ENCODE measurements around the gene MLLT10. TPM values are rescaled to one million over a fixed set of nuclear protein-coding genes. Genes with fewer than 3 reads are reported as not detected.
A peak's percentile ranks its signal among the peaks of the same experiment; 100 is the strongest.

Gene MLLT10
- total RNA-seq, 1 donor from 2014 or later, result 61.3 TPM

- peak overlapping the region; percentile 93 for H3K27ac ChIP-seq
- no peaks in the 10 kb centered on the region for H3K9me3 ChIP-seq (ENCODE audit: low read depth)
- peaks cover 51% of the 10 kb centered on the region for H3K4me1 ChIP-seq
- no peak for DNase-seq (ENCODE audit: low spot score)
- peaks cover 21% of the 10 kb centered on the region for H4K20me1 ChIP-seq (ENCODE audit: low read depth)
- no peak for TF ChIP-seq CTCF (IDR thresholded peaks at IDR 0.05)
- TF ChIP-seq EZH2phosphoT487 (IDR thresholded peaks at IDR 0.05), result no peak
- TF ChIP-seq EZH2 (IDR thresholded peaks at IDR 0.05), result no peak
- peak overlapping the region; percentile 99 for H3K4me3 Mint-ChIP-seq
- peak overlapping the region; percentile 99 for H3K4me3 ChIP-seq
- H3K79me2 ChIP-seq (ENCODE audit: low read depth), result peaks cover 100% of the 10 kb centered on the region
- no peak overlapping the region for H3K9ac ChIP-seq
- peaks cover 93% of the 10 kb centered on the region for H3F3A ChIP-seq (ENCODE audit: low read depth)
- H3K27me3 ChIP-seq, result no peaks in the 10 kb centered on the region
- H3K4me2 ChIP-seq, result peak overlapping the region; percentile 83
- H2AFZ ChIP-seq (replicated peaks), result no peak overlapping the region
- peaks cover 2% of the 10 kb centered on the region for H3K9me3 Mint-ChIP-seq
- H3K4me1 Mint-ChIP-seq, result peaks cover 49% of the 10 kb centered on the region
- peak overlapping the region; percentile 76 for H3K27ac Mint-ChIP-seq
- peaks cover 5% of the 10 kb centered on the region for H3K36me3 ChIP-seq
- H3K27me3 Mint-ChIP-seq (ENCODE audit: insufficient read depth, low read depth), result peaks cover 9% of the 10 kb centered on the region
- peaks cover 13% of the 10 kb centered on the region for H3K36me3 Mint-ChIP-seq
These were observed 13.5 kb upstream of the MLLT10 start for GRCh38 chr10:21520509-21520908.

GRCh38 chr10:21520949-21521348 lies 13.1 kb upstream of the MLLT10 start:
- peak overlapping the region; percentile 99 for H3K4me3 ChIP-seq

GRCh38 chr10:21521751-21522533 lies 12.1 kb upstream of the MLLT10 start:
- Histone ChIP-seq H3F3A (ENCODE audit: low read depth) (peaks cover 98% of the 10 kb centered on the region), H3K36me3 (no peaks in the 10 kb centered on the region), H4K20me1 (ENCODE audit: low read depth) (peaks cover 10% of the 10 kb centered on the region), H3K27ac (peak overlapping the region; percentile 99), H3K4me3 (peak overlapping the region; percentile 97), H3K4me2 (peak overlapping the region; percentile 83), H3K27me3 (no peaks in the 10 kb centered on the region), H3K79me2 (ENCODE audit: low read depth) (peaks cover 97% of the 10 kb centered on the region), H2AFZ (replicated peaks) (no peak overlapping the region), H3K4me1 (peaks cover 51% of the 10 kb centered on the region), H3K9me3 (ENCODE audit: low read depth) (no peaks in the 10 kb centered on the region), H3K9ac (no peak overlapping the region)
- Mint-ChIP-seq H3K36me3 (peaks cover 10% of the 10 kb centered on the region), H3K9me3 (peaks cover 2% of the 10 kb centered on the region), H3K27me3 (ENCODE audit: insufficient read depth, low read depth) (peaks cover 10% of the 10 kb centered on the region), H3K27ac (peak overlapping the region; percentile 96), H3K4me3 (peak overlapping the region; percentile 99), H3K4me1 (peaks cover 53% of the 10 kb centered on the region)
- peak; percentile 24 for DNase-seq (ENCODE audit: low spot score)
- TF ChIP-seq CTCF (IDR thresholded peaks at IDR 0.05) (no peak), EZH2phosphoT487 (IDR thresholded peaks at IDR 0.05) (no peak), EZH2 (IDR thresholded peaks at IDR 0.05) (no peak)

More at GRCh38 chr10:21520949-21521348, 13.1 kb upstream of the MLLT10 start:
- H3K36me3 Mint-ChIP-seq, result peaks cover 9% of the 10 kb centered on the region
- peaks cover 1% of the 10 kb centered on the region for H3K36me3 ChIP-seq
- peaks cover 17% of the 10 kb centered on the region for H4K20me1 ChIP-seq (ENCODE audit: low read depth)
- H3K27me3 ChIP-seq, result no peaks in the 10 kb centered on the region
- peaks cover 2% of the 10 kb centered on the region for H3K9me3 Mint-ChIP-seq
- H3K4me1 Mint-ChIP-seq, result peaks cover 49% of the 10 kb centered on the region
- H3K9me3 ChIP-seq (ENCODE audit: low read depth), result no peaks in the 10 kb centered on the region
- H3K9ac ChIP-seq, result no peak overlapping the region
- H3K27ac ChIP-seq, result peak overlapping the region; percentile 99
- peaks cover 93% of the 10 kb centered on the region for H3F3A ChIP-seq (ENCODE audit: low read depth)
- peaks cover 10% of the 10 kb centered on the region for H3K27me3 Mint-ChIP-seq (ENCODE audit: insufficient read depth, low read depth)
- peak overlapping the region; percentile 99 for H3K4me3 Mint-ChIP-seq
- peak overlapping the region; percentile 83 for H3K4me2 ChIP-seq
- peaks cover 51% of the 10 kb centered on the region for H3K4me1 ChIP-seq
- H3K27ac Mint-ChIP-seq, result peak overlapping the region; percentile 76
- peak; percentile 21 for DNase-seq (ENCODE audit: low spot score)
- no peak for TF ChIP-seq EZH2phosphoT487 (IDR thresholded peaks at IDR 0.05)
- no peak for TF ChIP-seq CTCF (IDR thresholded peaks at IDR 0.05)
- no peak for TF ChIP-seq EZH2 (IDR thresholded peaks at IDR 0.05)
- H3K79me2 ChIP-seq (ENCODE audit: low read depth), result peaks cover 97% of the 10 kb centered on the region
- H2AFZ ChIP-seq (replicated peaks), result no peak overlapping the region

All from neural progenitor cell (in vitro differentiated cells).